ENCODE measurements around the gene APOBR.

APOBR gene

GRCh38 chr16:28514246-28514645, 19.8 kb downstream of the APOBR start:
- no peak for TF ChIP-seq CTCF (conservative IDR thresholded peaks at IDR 0.05; ENCODE audit: low read depth, low read length)
- H3K4me2 ChIP-seq, result no peak overlapping the region
- no peak overlapping the region for H3K27ac ChIP-seq

GRCh38 chr16:28520672-28521071, 26.2 kb downstream of the APOBR start:
- no peak overlapping the region for H3K9ac ChIP-seq
- H3K4me1 ChIP-seq (ENCODE audit: low read depth, poor library complexity, severe bottlenecking), result peaks cover 9% of the 10 kb centered on the region
- no peak for TF ChIP-seq CTCF (conservative IDR thresholded peaks at IDR 0.05; ENCODE audit: low read depth, low read length)

More at GRCh38 chr16:28514246-28514645, 19.8 kb downstream of the APOBR start:
- H2AFZ ChIP-seq (ENCODE audit: low read depth), result no peak overlapping the region
- no peaks in the 10 kb centered on the region for H3K36me3 ChIP-seq (ENCODE audit: insufficient read depth)
- H3K79me2 ChIP-seq (ENCODE audit: insufficient read depth, low read depth), result no peaks in the 10 kb centered on the region
- H3K27me3 ChIP-seq (ENCODE audit: insufficient read depth, low read depth), result no peaks in the 10 kb centered on the region
- no peaks in the 10 kb centered on the region for H3K4me1 ChIP-seq (ENCODE audit: low read depth, poor library complexity, severe bottlenecking)
- H4K20me1 ChIP-seq (ENCODE audit: insufficient read depth), result no peaks in the 10 kb centered on the region
- H3K9ac ChIP-seq, result no peak overlapping the region
- H3K4me3 ChIP-seq (IDR thresholded peaks at IDR 0.05; ENCODE audit: insufficient read depth, low read depth, low read length), result no peak overlapping the region

GRCh38 chr16:28521436-28521835, 27.0 kb downstream of the APOBR start:
- Histone ChIP-seq H3K79me2 (ENCODE audit: insufficient read depth, low read depth) (no peaks in the 10 kb centered on the region), H3K36me3 (ENCODE audit: insufficient read depth) (no peaks in the 10 kb centered on the region), H3K4me1 (ENCODE audit: low read depth, poor library complexity, severe bottlenecking) (peaks cover 9% of the 10 kb centered on the region), H4K20me1 (ENCODE audit: insufficient read depth) (no peaks in the 10 kb centered on the region), H3K27ac (no peak overlapping the region), H3K9ac (no peak overlapping the region), H3K27me3 (ENCODE audit: insufficient read depth, low read depth) (no peaks in the 10 kb centered on the region), H2AFZ (ENCODE audit: low read depth) (no peak overlapping the region), H3K4me2 (no peak overlapping the region), H3K4me3 (IDR thresholded peaks at IDR 0.05; ENCODE audit: insufficient read depth, low read depth, low read length) (no peak overlapping the region)
- TF ChIP-seq CTCF (conservative IDR thresholded peaks at IDR 0.05; ENCODE audit: low read depth, low read length), result no peak

More at GRCh38 chr16:28520672-28521071, 26.2 kb downstream of the APOBR start:
- Histone ChIP-seq H3K36me3 (ENCODE audit: insufficient read depth) (no peaks in the 10 kb centered on the region), H3K4me3 (IDR thresholded peaks at IDR 0.05; ENCODE audit: insufficient read depth, low read depth, low read length) (no peak overlapping the region), H2AFZ (ENCODE audit: low read depth) (no peak overlapping the region), H3K4me2 (no peak overlapping the region), H3K79me2 (ENCODE audit: insufficient read depth, low read depth) (no peaks in the 10 kb centered on the region), H3K27ac (no peak overlapping the region), H3K27me3 (ENCODE audit: insufficient read depth, low read depth) (no peaks in the 10 kb centered on the region), H4K20me1 (ENCODE audit: insufficient read depth) (no peaks in the 10 kb centered on the region)

- peaks cover 9% of the 10 kb centered on the region for H3K4me1 ChIP-seq (ENCODE audit: low read depth, poor library complexity, severe bottlenecking)
- no peak overlapping the region for H3K4me3 ChIP-seq (IDR thresholded peaks at IDR 0.05; ENCODE audit: insufficient read depth, low read depth, low read length)
- no peak overlapping the region for H3K4me2 ChIP-seq
- no peak for TF ChIP-seq CTCF (conservative IDR thresholded peaks at IDR 0.05; ENCODE audit: low read depth, low read length)
- H3K27me3 ChIP-seq (ENCODE audit: insufficient read depth, low read depth), result no peaks in the 10 kb centered on the region
- H3K9ac ChIP-seq, result no peak overlapping the region
- H4K20me1 ChIP-seq (ENCODE audit: insufficient read depth), result no peaks in the 10 kb centered on the region
- no peaks in the 10 kb centered on the region for H3K36me3 ChIP-seq (ENCODE audit: insufficient read depth)
- no peaks in the 10 kb centered on the region for H3K79me2 ChIP-seq (ENCODE audit: insufficient read depth, low read depth)
- no peak overlapping the region for H2AFZ ChIP-seq (ENCODE audit: low read depth)
- no peak overlapping the region for H3K27ac ChIP-seq
Observed at GRCh38 chr16:28522792-28523191, 28.3 kb downstream of the APOBR start.
